GM12878 (cell line): ENCODE measurements around the gene NEO1. TPM values are rescaled to one million over a fixed set of nuclear protein-coding genes. Genes with fewer than 3 reads are reported as not detected.

Source experiments
- ATAC-seq: fragments of 200-7000 bp; cut with Tn5 transposase; 3 replicates; pipeline ENCODE4 v1.9.1; 2020; ENCODE audit warnings: mild to moderate bottlenecking, moderate library complexity
- BruUV-seq: library from RNA; stranded (reverse); fragments of 400-500 nt; replicated peaks from 2 replicates; lab custom pipeline; 2021; lab: Mats Ljungman, UMichigan
- CTCF ChIA-PET: fragments of 300-600 bp; sonication (Branson Sonifier 250); formaldehyde crosslinking; extraction: SDS; loops from one replicate; lab custom pipeline; 2021; ENCODE audit warnings: inconsistent platforms; lab: Yijun Ruan, JAX
- POLR2A ChIA-PET: fragments of 350-600 bp; formaldehyde crosslinking; extraction: SDS; loops from one replicate; lab custom pipeline; 2021; ENCODE audit warnings: inconsistent platforms; lab: Charles Lee
- RAD21 ChIA-PET: fragments of 300-600 bp; sonication (Branson Sonifier 250); formaldehyde crosslinking; loops from one replicate; lab custom pipeline; 2023; ENCODE audit warnings: antibody characterized with exemption; ENCODE audit not compliant: unreplicated experiment; lab: Charles Lee
- SMC1A ChIA-PET: fragments of 300-600 bp; sonication (Branson Sonifier 250); formaldehyde crosslinking; loops from one replicate; lab custom pipeline; 2023; ENCODE audit not compliant: unreplicated experiment, uncharacterized antibody; lab: Charles Lee
- DNase-seq: peaks from one replicate; pipeline ENCODE4 v3.0.0-alpha.2; 2011; ENCODE audit warnings: low read depth, low spot score
- FAIRE-seq: peaks from 3 replicates; lab custom pipeline; 2011; peaks lifted over from hg19 to GRCh38; lab: Jason Lieb, UNC
- H2AFZ ChIP-seq: 2 replicates; pipeline ENCODE4 v1.6.0; 2011; ENCODE audit warnings: low read depth, low read length, control low read depth; ENCODE audit not compliant: control insufficient read depth
- H3K27ac ChIP-seq: 2 replicates; pipeline ENCODE4 v1.5.1; 2011; ENCODE audit warnings: control low read depth; ENCODE audit not compliant: control insufficient read depth, insufficient read depth
- H3K27me3 ChIP-seq, 2 experiments: replicated peaks in 1 of 2; 2 replicates each; pipeline versions ENCODE4 v1.6.0 to v1.6.1; 2011; ENCODE audit warnings: low read length in 1 of 2; ENCODE audit not compliant: control insufficient read depth in 2 of 2, insufficient read depth in 2 of 2
- H3K36me3 ChIP-seq, 2 experiments: 2 replicates each; pipeline ENCODE4 v1.5.1; 2011; ENCODE audit warnings: low read length in 1 of 2; ENCODE audit not compliant: control insufficient read depth in 2 of 2, insufficient read depth in 2 of 2
- H3K4me1 ChIP-seq: 2 replicates; pipeline ENCODE4 v1.6.1; 2011; ENCODE audit warnings: mild to moderate bottlenecking, low read length, moderate library complexity, mixed read lengths; ENCODE audit not compliant: control insufficient read depth, insufficient read depth
- H3K4me2 ChIP-seq: 2 replicates; pipeline ENCODE4 v1.6.0; 2011; ENCODE audit warnings: control low read depth; ENCODE audit not compliant: control insufficient read depth, insufficient read depth
- H3K4me3 ChIP-seq: fragments of 200-600 bp; sonication (generic); 2 replicates; pipeline ENCODE4 v1.5.1; 2016
- H3K79me2 ChIP-seq: 2 replicates; pipeline ENCODE4 v1.6.0; 2011; ENCODE audit warnings: low read length; ENCODE audit not compliant: control insufficient read depth, insufficient read depth
- H3K9ac ChIP-seq: 2 replicates; pipeline ENCODE4 v1.8.0; 2011; ENCODE audit warnings: low read length, control low read depth, mixed read lengths; ENCODE audit not compliant: control insufficient read depth, insufficient read depth
- H3K9me3 ChIP-seq: replicated peaks from 3 replicates; pipeline ENCODE4 v1.5.1; 2011; ENCODE audit warnings: mild to moderate bottlenecking, low read length; ENCODE audit not compliant: control insufficient read depth, insufficient read depth
- H4K20me1 ChIP-seq: 2 replicates; pipeline ENCODE4 v1.6.0; 2011; ENCODE audit not compliant: control insufficient read depth, insufficient read depth
- BRCA1 ChIP-seq: IDR thresholded peaks from 2 replicates; pipeline ENCODE4 v1.6.1; 2011; ENCODE audit warnings: low read depth, low read length, improper control_type of control experiment
- CBX3 ChIP-seq: fragments of 200-600 bp; sonication (generic); IDR thresholded peaks from 2 replicates; pipeline ENCODE4 v1.6.1; 2016; ENCODE audit warnings: low read depth, borderline replicate concordance
- CHD4 ChIP-seq: fragments of 200-600 bp; sonication (generic); IDR thresholded peaks from 2 replicates; pipeline ENCODE4 v1.6.1; 2016; ENCODE audit warnings: mild to moderate bottlenecking
- E2F4 ChIP-seq: IDR thresholded peaks from 2 replicates; pipeline ENCODE4 v1.6.1; 2012; ENCODE audit warnings: low read depth, low read length, improper control_type of control experiment
- E2F8 ChIP-seq: fragments of 450-650 bp; IDR thresholded peaks from 2 replicates; pipeline ENCODE4 v1.6.1; 2018; ENCODE audit warnings: mild to moderate bottlenecking, low read depth, moderate library complexity; ENCODE audit not compliant: partially characterized antibody
- HDAC6 ChIP-seq: fragments of 200-600 bp; sonication (generic); IDR thresholded peaks from one replicate; pipeline ENCODE4 v1.8.0; 2017; ENCODE audit warnings: antibody characterized with exemption; ENCODE audit not compliant: unreplicated experiment
- IRF3 ChIP-seq: fragments of 450-650 bp; IDR thresholded peaks from 2 replicates; pipeline ENCODE4 v1.6.1; 2014; ENCODE audit warnings: mild to moderate bottlenecking
- IRF4 ChIP-seq: IDR thresholded peaks from 2 replicates; pipeline ENCODE4 v1.6.1; 2011; ENCODE audit warnings: low read depth, low read length
- KDM1A ChIP-seq: fragments of 200-600 bp; sonication (generic); IDR thresholded peaks from 2 replicates; pipeline ENCODE4 v1.6.1; 2016; ENCODE audit warnings: borderline replicate concordance
- NFYB ChIP-seq: IDR thresholded peaks from 2 replicates; pipeline ENCODE4 v1.6.1; 2011; ENCODE audit warnings: low read depth, mild to moderate bottlenecking, low read length, improper control_type of control experiment, moderate library complexity; ENCODE audit not compliant: insufficient read depth
- NR2C1 ChIP-seq: fragments of 450-650 bp; IDR thresholded peaks from 2 replicates; pipeline ENCODE4 v1.6.1; 2017; ENCODE audit warnings: antibody characterized with exemption, mild to moderate bottlenecking, moderate library complexity
- POLR2A ChIP-seq: IDR thresholded peaks from 2 replicates; pipeline ENCODE4 v1.6.1; 2011; ENCODE audit warnings: low read depth, mild to moderate bottlenecking, low read length
- RELA ChIP-seq: fragments of 450-650 bp; IDR thresholded peaks from 2 replicates; pipeline ENCODE4 v1.8.0; 2014; ENCODE audit warnings: borderline replicate concordance; ENCODE audit not compliant: partially characterized antibody
- SP1 ChIP-seq: IDR thresholded peaks from one replicate; pipeline ENCODE4 v1.6.1; 2011; ENCODE audit warnings: low read depth, low read length
- TARDBP ChIP-seq: IDR thresholded peaks from 2 replicates; pipeline ENCODE4 v1.6.1; 2016; ENCODE audit warnings: borderline replicate concordance
- TCF12 ChIP-seq: IDR thresholded peaks from 2 replicates; pipeline ENCODE4 v1.6.1; 2011; ENCODE audit warnings: low read depth, mild to moderate bottlenecking, low read length
- ZBTB33 ChIP-seq: fragments of 450-650 bp; IDR thresholded peaks from 2 replicates; pipeline ENCODE4 v1.6.1; 2017; ENCODE audit warnings: mild to moderate bottlenecking
- ZNF207 ChIP-seq: fragments of 450-650 bp; IDR thresholded peaks from 2 replicates; pipeline ENCODE4 v1.6.1; 2014; ENCODE audit warnings: antibody characterized with exemption, mild to moderate bottlenecking, borderline replicate concordance
- ZNF622 ChIP-seq: fragments of 450-650 bp; IDR thresholded peaks from 2 replicates; pipeline ENCODE4 v1.6.1; 2017; ENCODE audit warnings: mild to moderate bottlenecking, inconsistent platforms
- in situ Hi-C: fragments of 300-500 bp; cut with MboI; formaldehyde crosslinking; loops from 9 replicates; pipeline ENCODE4 v1.14.3; 2018; ENCODE audit warnings: mixed read lengths
- intact Hi-C: fragments of 100-400 bp; cut with micrococcal nuclease; formaldehyde crosslinking; loops from one replicate; pipeline ENCODE4 v1.14.2; 2022; ENCODE audit not compliant: unreplicated experiment
- polyA plus RNA-seq, 11 experiments: library from polyadenylated mRNA; depleted of rRNA in 4 of 11; unstranded in 6 of 11; stranded (reverse) in 5 of 11; fragments of >200 nt; fragmentation: Nextera tagmentation in 4 of 11; fragmentation: Illumina TruSeq in 1 of 11; extraction: Ambion mirVana in 4 of 11; extraction: Trizol in 1 of 11; gene quantifications; 1 replicate in 1 of 11; 2 replicates in 10 of 11; pipeline versions ENCODE4 v1.2.1 to v1.2.3, GENCODE V29; 2011 to 2016; ENCODE audit warnings: inconsistent platforms in 2 of 11, missing spikeins in 2 of 11, low read depth in 1 of 11
- total RNA-seq, 4 experiments: library from RNA; depleted of rRNA in 3 of 4; stranded (reverse); fragments of >200 nt in 3 of 4; fragmentation: Illumina TruSeq in 1 of 4; extraction: Trizol in 1 of 4; gene quantifications; 2 replicates each; pipeline versions ENCODE4 v1.2.1 to v1.2.3, GENCODE V29; 2013 to 2021

The NEO1 gene
- total and polyA plus RNA-seq, 10 of the 15 experiments (the other 5 are each of a cell fraction or from before 2014, with no cell fraction given), result 0.03 to 2.0 (median 0.32) TPM

- ChIA-PET SMC1A (no interaction called here), RAD21 (no interaction called here), CTCF (no interaction called here), POLR2A (no interaction called here)
- no peak for FAIRE-seq
- H3K4me1 ChIP-seq, result no peaks in the 10 kb centered on the region
- H3K4me3 ChIP-seq, result no peak overlapping the region
- no peaks in the 10 kb centered on the region for H3K36me3 ChIP-seq
- H3K9ac ChIP-seq, result no peak overlapping the region
- no peaks in the 10 kb centered on the region for H3K27me3 ChIP-seq
- in situ Hi-C loops, result no loop called here
- no peaks in the 10 kb centered on the region; the same call in 1 of the 2 replicates for H4K20me1 ChIP-seq
- no peaks in the 10 kb centered on the region for H3K79me2 ChIP-seq
- intact Hi-C loops, result no loop called here
- TF ChIP-seq TARDBP, result no peak
- no peak for TF ChIP-seq ZNF622
- no peak for TF ChIP-seq RELA
- TF ChIP-seq ZBTB33, result no peak
- TF ChIP-seq CHD4, result no peak
- TF ChIP-seq SP1, result no peak
- no peak for TF ChIP-seq IRF3
- no peak for TF ChIP-seq KDM1A
- TF ChIP-seq E2F8, result no peak
- TF ChIP-seq E2F4, result no peak
- no peak for TF ChIP-seq CBX3
- no peak for TF ChIP-seq NR2C1
- TF ChIP-seq TCF12, result no peak
- TF ChIP-seq BRCA1, result no peak
- no peak for TF ChIP-seq NFYB
- no peak for TF ChIP-seq POLR2A
- no peak for TF ChIP-seq ZNF207
- TF ChIP-seq HDAC6, result no peak
- no peak for TF ChIP-seq IRF4
- BruUV-seq, result no TSS peak
- no peaks in the 10 kb centered on the region for H3K9me3 ChIP-seq
- ATAC-seq, result no peak
- DNase-seq, result no peak
- H3K4me2 ChIP-seq, result no peak overlapping the region
- no peak overlapping the region for H2AFZ ChIP-seq
- H3K27ac ChIP-seq, result no peak overlapping the region
These were observed 296.9 kb downstream of the NEO1 start for GRCh38 chr15:73349191-73349590.
